Tibial artery (tissue), 4 donors: ENCODE measurements around the gene P2RY1.
"Not testable (repeated sequence)": the region's sequence is repeated elsewhere in the genome, so short reads cannot be mapped to it uniquely, and the experiment has no call there.

ENCODE experiments used
- DNase-seq, 2 donors: peaks; one replicate each; pipeline ENCODE4 v3.0.0-alpha.2; 2019
- H3K27ac ChIP-seq, 2 donors: fragments of 200-600 bp; sonication (generic) in 1 of 2; 1 replicate in 1 of 2; 2 replicates in 1 of 2; pipeline ENCODE4 v1.5.1; 2018 to 2019; ENCODE audit warnings: mild to moderate bottlenecking in 1 of 2
- H3K27me3 ChIP-seq, 2 donors: fragments of 200-600 bp; sonication (generic) in 1 of 2; one replicate each; pipeline versions ENCODE4 v1.5.1 to v1.6.0; 2016 to 2019
- H3K36me3 ChIP-seq, 3 donors: fragments of 200-600 bp; sonication (generic) in 2 of 3; one replicate each; pipeline ENCODE4 v1.5.1; 2016 to 2019; ENCODE audit warnings: mild to moderate bottlenecking in 2 of 3
- H3K4me1 ChIP-seq, 4 donors: fragments of 200-600 bp; sonication (generic) in 2 of 4; 1 replicate in 3 of 4; 2 replicates in 1 of 4; pipeline ENCODE4 v1.5.1; 2016 to 2019
- H3K4me3 ChIP-seq, 2 donors: fragments of 200-600 bp; sonication (generic) in 1 of 2; 1 replicate in 1 of 2; 2 replicates in 1 of 2; pipeline ENCODE4 v1.5.1; 2018 to 2019; ENCODE audit warnings: mild to moderate bottlenecking in 2 of 2
- H3K9me3 ChIP-seq, 3 donors: fragments of 200-600 bp; sonication (generic) in 1 of 3; one replicate each; pipeline ENCODE4 v1.5.1; 2016 to 2019
- intact Hi-C: fragments of 100-400 bp; cut with DNase I; formaldehyde crosslinking; loops from one replicate; pipeline ENCODE4 v1.15.0; 2023; ENCODE audit warnings: low total_unique reads
- TF ChIP-seq, protein P1 (sequence below), 2 experiments: fragments of 200-600 bp in 1 of 2; fragments of 450-650 bp in 1 of 2; IDR thresholded peaks; one replicate each; pipeline ENCODE4 v1.5.1; 2017 to 2019; ENCODE audit warnings: antibody characterized with exemption in 2 of 2, mild to moderate bottlenecking in 1 of 2, moderate library complexity in 1 of 2

The P2RY1 gene

GRCh38 chr3:152836269-152836668 lies 1.3 kb downstream of the P2RY1 start:
- H3K27ac ChIP-seq = no peak overlapping the region
- peaks cover 0 to 25% (median 4%) of the 10 kb centered on the region in 4 donors for H3K4me1 ChIP-seq
- intact Hi-C loops = no loop called here
- DNase-seq = no peak
- no peaks in the 10 kb centered on the region for H3K36me3 ChIP-seq
- peaks cover 0 to 14% of the 10 kb centered on the region in 2 donors for H3K27me3 ChIP-seq
- peak overlapping the region; percentile 59 to 76 for H3K4me3 ChIP-seq
- H3K9me3 ChIP-seq = no peaks in the 10 kb centered on the region
- TF ChIP-seq, protein P1, sequence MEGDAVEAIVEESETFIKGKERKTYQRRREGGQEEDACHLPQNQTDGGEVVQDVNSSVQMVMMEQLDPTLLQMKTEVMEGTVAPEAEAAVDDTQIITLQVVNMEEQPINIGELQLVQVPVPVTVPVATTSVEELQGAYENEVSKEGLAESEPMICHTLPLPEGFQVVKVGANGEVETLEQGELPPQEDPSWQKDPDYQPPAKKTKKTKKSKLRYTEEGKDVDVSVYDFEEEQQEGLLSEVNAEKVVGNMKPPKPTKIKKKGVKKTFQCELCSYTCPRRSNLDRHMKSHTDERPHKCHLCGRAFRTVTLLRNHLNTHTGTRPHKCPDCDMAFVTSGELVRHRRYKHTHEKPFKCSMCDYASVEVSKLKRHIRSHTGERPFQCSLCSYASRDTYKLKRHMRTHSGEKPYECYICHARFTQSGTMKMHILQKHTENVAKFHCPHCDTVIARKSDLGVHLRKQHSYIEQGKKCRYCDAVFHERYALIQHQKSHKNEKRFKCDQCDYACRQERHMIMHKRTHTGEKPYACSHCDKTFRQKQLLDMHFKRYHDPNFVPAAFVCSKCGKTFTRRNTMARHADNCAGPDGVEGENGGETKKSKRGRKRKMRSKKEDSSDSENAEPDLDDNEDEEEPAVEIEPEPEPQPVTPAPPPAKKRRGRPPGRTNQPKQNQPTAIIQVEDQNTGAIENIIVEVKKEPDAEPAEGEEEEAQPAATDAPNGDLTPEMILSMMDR (IDR thresholded peaks at IDR 0.05) = no peak

DNA sequence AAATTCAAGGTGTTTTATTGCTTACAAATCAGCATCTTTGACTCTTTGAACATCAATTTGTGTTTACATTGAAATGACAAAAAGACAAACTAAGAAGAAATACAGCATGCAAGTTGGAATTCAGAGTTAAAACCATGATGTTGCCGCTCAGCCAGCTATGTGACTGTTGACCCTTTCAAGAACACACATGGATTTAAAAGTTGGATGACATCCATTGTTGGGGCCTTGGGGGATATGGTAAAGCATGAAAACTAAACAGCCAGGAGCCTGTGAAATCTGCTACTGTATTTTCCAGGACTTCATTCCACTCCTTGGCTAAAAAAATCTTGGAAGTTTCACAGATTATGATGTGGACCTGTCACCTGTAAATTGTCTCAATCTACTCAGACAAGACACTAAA lies 4.6 kb downstream of the P2RY1 start:
- no peaks in the 10 kb centered on the region for H3K9me3 ChIP-seq
- peaks cover 0 to 22% (median 4%) of the 10 kb centered on the region in 4 donors for H3K4me1 ChIP-seq
- intact Hi-C loops = no loop called here
- DNase-seq = no peak
- TF ChIP-seq, protein P1 (IDR thresholded peaks at IDR 0.05) = no peak
- no peak overlapping the region for H3K27ac ChIP-seq
- no peaks in the 10 kb centered on the region for H3K36me3 ChIP-seq
- no peak overlapping the region for H3K4me3 ChIP-seq
- peaks cover 0 to 13% of the 10 kb centered on the region in 2 donors for H3K27me3 ChIP-seq

DNA sequence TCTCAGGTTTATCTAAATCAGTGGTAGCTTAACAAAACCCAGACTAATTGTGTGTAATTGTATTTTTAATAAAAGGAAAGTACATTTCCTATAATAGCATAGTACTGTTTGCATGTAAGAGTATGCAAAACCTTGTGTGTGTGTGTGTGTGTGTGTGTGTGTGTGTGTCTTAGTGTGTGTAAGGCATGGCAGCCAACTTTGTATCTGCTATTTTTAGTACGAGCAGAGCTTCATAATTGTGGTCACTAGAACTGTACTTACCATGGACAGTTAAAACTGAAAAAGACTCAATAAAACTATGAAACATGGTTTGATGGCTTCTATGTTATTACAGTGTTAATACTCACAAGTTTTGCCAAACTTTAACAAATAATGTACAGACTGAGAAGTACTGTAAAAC lies 6.2 kb downstream of the P2RY1 start:
- Histone ChIP-seq H3K4me3 (no peak overlapping the region), H3K27ac (no peak overlapping the region), H3K9me3 (no peaks in the 10 kb centered on the region), H3K4me1 (peaks cover 0 to 6% (median 0%) of the 10 kb centered on the region in 4 donors), H3K27me3 (peaks cover 0 to 3% of the 10 kb centered on the region in 2 donors), H3K36me3 (no peaks in the 10 kb centered on the region)
- TF ChIP-seq, protein P1 (IDR thresholded peaks at IDR 0.05) = no peak
- intact Hi-C loops = no loop called here
- DNase-seq = no peak

- H3K27me3 ChIP-seq = no peaks in the 10 kb centered on the region
- no peaks in the 10 kb centered on the region for H3K4me1 ChIP-seq
- H3K36me3 ChIP-seq = no peaks in the 10 kb centered on the region
- H3K9me3 ChIP-seq = no peaks in the 10 kb centered on the region
- no peak for DNase-seq
- H3K4me3 ChIP-seq = no peak overlapping the region
- intact Hi-C loops = no loop called here
- no peak overlapping the region for H3K27ac ChIP-seq
- TF ChIP-seq, protein P1 (IDR thresholded peaks at IDR 0.05) = no peak
Observed at GRCh38 chr3:152842413-152842812, 7.5 kb downstream of the P2RY1 start.

DNA sequence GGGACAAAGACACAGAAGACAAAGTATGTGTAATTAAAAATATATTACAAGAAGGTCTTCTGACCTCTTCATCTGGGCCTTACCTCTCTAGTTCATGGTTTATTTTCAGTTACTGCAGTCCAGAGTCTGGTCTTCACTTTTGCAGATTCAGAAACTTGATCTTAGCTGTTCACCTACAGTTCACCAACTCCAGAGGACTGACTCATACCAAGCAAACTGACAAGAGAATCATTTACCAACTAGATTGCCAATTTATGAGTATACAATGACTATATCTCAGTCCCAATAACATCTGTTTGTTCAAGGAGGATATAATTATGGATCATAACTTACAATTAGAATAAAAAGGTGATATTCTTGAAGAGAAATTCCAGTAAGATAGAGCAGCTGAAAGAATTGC lies 9.0 kb downstream of the P2RY1 start:
- H3K4me3 ChIP-seq = no peak overlapping the region
- no peaks in the 10 kb centered on the region for H3K9me3 ChIP-seq
- H3K27me3 ChIP-seq = no peaks in the 10 kb centered on the region
- no peak for DNase-seq
- H3K27ac ChIP-seq = no peak overlapping the region
- intact Hi-C loops = no loop called here
- H3K4me1 ChIP-seq = no peaks in the 10 kb centered on the region
- H3K36me3 ChIP-seq = no peaks in the 10 kb centered on the region
- TF ChIP-seq, protein P1 (IDR thresholded peaks at IDR 0.05) = no peak

DNA sequence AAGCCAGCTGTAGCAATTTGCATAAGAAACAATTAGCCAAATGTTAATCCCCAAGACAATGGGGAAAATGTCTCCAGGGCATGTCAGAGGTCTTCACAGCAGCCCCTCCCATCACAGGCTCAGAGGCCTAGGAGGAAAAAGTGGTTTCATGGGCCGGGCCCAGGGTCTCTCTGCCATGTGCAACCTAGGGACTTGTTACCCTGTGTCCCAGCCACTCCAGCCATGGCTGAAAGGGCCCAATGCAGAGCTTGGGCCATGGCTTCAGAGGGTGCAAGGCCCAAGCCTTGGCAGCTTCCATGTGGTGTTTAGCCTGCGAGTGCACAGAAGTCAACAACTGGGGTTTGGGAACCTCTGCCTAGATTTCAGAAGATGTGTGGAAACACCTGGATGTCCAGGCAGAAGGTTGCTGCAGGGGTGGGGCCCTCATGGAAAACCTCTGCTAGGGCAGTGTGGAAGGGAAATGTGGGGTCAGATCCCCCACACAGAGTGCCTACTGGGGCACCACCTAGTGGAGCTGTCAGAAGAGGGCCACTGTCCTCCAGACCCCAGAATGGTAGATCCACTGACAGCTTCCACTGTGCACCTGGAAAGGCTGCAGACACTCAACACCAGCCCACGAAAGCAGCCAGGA lies 11.8 kb downstream of the P2RY1 start:
- H3K27me3 ChIP-seq, DNase-seq, intact Hi-C loops, H3K4me3 ChIP-seq, H3K27ac ChIP-seq, H3K9me3 ChIP-seq, H3K36me3 ChIP-seq, H3K4me1 ChIP-seq: not testable (repeated sequence)

GRCh38 chr3:152847599-152847998 lies 12.7 kb downstream of the P2RY1 start:
- H3K27me3 ChIP-seq, H3K9me3 ChIP-seq, intact Hi-C loops, DNase-seq, H3K4me3 ChIP-seq, H3K36me3 ChIP-seq, H3K4me1 ChIP-seq, H3K27ac ChIP-seq: not testable (repeated sequence)
